Smooth muscle cell (in vitro differentiated cells): ENCODE results near the gene RXRB. TPM values are rescaled to one million over a fixed set of nuclear protein-coding genes. Genes with fewer than 3 reads are reported as not detected.

ENCODE experiments used
- DNase-seq: peaks from one replicate; lab custom pipeline; 2025; ENCODE audit not compliant: unreplicated experiment; lab: John Stamatoyannopoulos, UW
- H2AFZ ChIP-seq: fragments of 200-600 bp; sonication (generic); 2 replicates; pipeline ENCODE4 v1.6.0; 2016; ENCODE audit warnings: antibody characterized with exemption, low read depth, mild to moderate bottlenecking
- H3F3A ChIP-seq: fragments of 200-600 bp; sonication (generic); 2 replicates; pipeline ENCODE4 v1.6.0; 2017; ENCODE audit warnings: antibody characterized with exemption, low read depth
- H3K27ac ChIP-seq: fragments of 200-600 bp; sonication (generic); 2 replicates; pipeline ENCODE4 v1.5.1; 2016; ENCODE audit warnings: low read depth, mild to moderate bottlenecking
- H3K27me3 ChIP-seq: fragments of 200-600 bp; sonication (generic); 2 replicates; pipeline ENCODE4 v1.6.1; 2016; ENCODE audit warnings: low read depth, mild to moderate bottlenecking
- H3K36me3 ChIP-seq: fragments of 200-600 bp; sonication (generic); 2 replicates; pipeline ENCODE4 v1.5.1; 2016; ENCODE audit warnings: low read depth
- H3K4me1 ChIP-seq: fragments of 200-600 bp; sonication (generic); 2 replicates; pipeline ENCODE4 v1.5.1; 2016; ENCODE audit warnings: low read depth
- H3K4me2 ChIP-seq: fragments of 200-600 bp; sonication (generic); 2 replicates; pipeline ENCODE4 v1.6.0; 2016; ENCODE audit warnings: mild to moderate bottlenecking
- H3K4me3 ChIP-seq: fragments of 200-600 bp; sonication (generic); 2 replicates; pipeline ENCODE4 v1.5.1; 2016; ENCODE audit warnings: mild to moderate bottlenecking
- H3K79me2 ChIP-seq: fragments of 200-600 bp; sonication (generic); 2 replicates; pipeline ENCODE4 v1.6.0; 2016; ENCODE audit warnings: low read depth, mild to moderate bottlenecking
- H3K9ac ChIP-seq: fragments of 200-600 bp; sonication (generic); 2 replicates; pipeline ENCODE4 v1.6.0; 2016; ENCODE audit warnings: low read depth
- H3K9me3 ChIP-seq: fragments of 200-600 bp; sonication (generic); replicated peaks from 2 replicates; pipeline ENCODE4 v1.5.1; 2016; ENCODE audit warnings: low read depth
- H4K20me1 ChIP-seq: fragments of 200-600 bp; sonication (generic); 2 replicates; pipeline ENCODE4 v1.6.0; 2016; ENCODE audit warnings: low read depth
- CTCF ChIP-seq: fragments of 200-600 bp; sonication (generic); IDR thresholded peaks from 2 replicates; pipeline ENCODE4 v1.5.1; 2017; ENCODE audit warnings: borderline replicate concordance, mild to moderate bottlenecking, antibody characterized with exemption; ENCODE audit not compliant: insufficient read depth, poor library complexity, severe bottlenecking
- WGBS: methylation state at CpG from one replicate; pipeline ENCODE4 v1.1.7; 2016; ENCODE audit warnings: low lambda C conversion rate; 5-methylcytosine and 5-hydroxymethylcytosine counted together
- polyA plus RNA-seq: library from polyadenylated mRNA; unstranded; fragments of >200 nt; fragmentation: Nextera tagmentation; extraction: Ambion mirVana; gene quantifications from 2 replicates; pipeline ENCODE4 v1.2.1, GENCODE V29; 2016
- total RNA-seq: library from RNA; depleted of rRNA; stranded (reverse); fragments of >200 nt; gene quantifications from 2 replicates; pipeline ENCODE4 v1.2.3, GENCODE V29; 2014

Gene RXRB
- total and polyA plus RNA-seq, 2 experiments from 2014 or later = 25.7 to 28.2 TPM

GRCh38 chr6:33189625-33190448 lies 10.6 kb downstream of the RXRB start:
- H4K20me1 ChIP-seq = peaks cover 15% of the 10 kb centered on the region
- peaks cover 4% of the 10 kb centered on the region for H3F3A ChIP-seq
- DNase-seq = no peak
- no peak overlapping the region for H3K9ac ChIP-seq
- H2AFZ ChIP-seq = no peak overlapping the region
- no peak overlapping the region for H3K4me3 ChIP-seq
- no peaks in the 10 kb centered on the region for H3K9me3 ChIP-seq
- no peak overlapping the region for H3K27ac ChIP-seq
- no peak for TF ChIP-seq CTCF
- peaks cover 44% of the 10 kb centered on the region for H3K27me3 ChIP-seq
- no peaks in the 10 kb centered on the region for H3K79me2 ChIP-seq
- no peak overlapping the region for H3K4me2 ChIP-seq
- 82% methylated on average over 7 of the region's 7 CpGs for whole genome bisulfite sequencing
- peaks cover 10% of the 10 kb centered on the region for H3K4me1 ChIP-seq
- H3K36me3 ChIP-seq = no peaks in the 10 kb centered on the region

DNA sequence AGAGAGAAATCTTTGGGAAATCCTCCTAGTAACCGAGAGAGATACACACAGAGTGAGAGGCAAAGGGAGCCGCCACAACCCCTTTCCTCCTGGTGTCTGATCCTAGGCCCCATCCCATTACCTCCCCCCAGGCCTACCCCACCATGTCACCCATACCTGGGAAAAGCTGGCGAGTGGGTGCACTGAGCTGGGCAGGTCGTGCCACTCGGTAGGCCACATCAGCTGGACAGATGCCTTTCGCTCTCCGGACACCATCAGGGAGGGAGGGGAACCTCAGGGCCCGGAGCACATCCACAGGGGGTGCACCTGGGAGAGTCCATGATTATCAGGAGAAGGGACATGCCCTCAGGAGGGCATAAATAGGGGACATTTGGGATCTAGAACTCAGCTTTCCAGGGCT lies 11.3 kb downstream of the RXRB start:
- Histone ChIP-seq H3K4me2 (no peak overlapping the region), H3K27ac (no peak overlapping the region), H3K9ac (no peak overlapping the region), H3K4me1 (peaks cover 10% of the 10 kb centered on the region), H3F3A (peaks cover 4% of the 10 kb centered on the region), H2AFZ (no peak overlapping the region), H3K4me3 (no peak overlapping the region), H3K9me3 (no peaks in the 10 kb centered on the region), H4K20me1 (peaks cover 8% of the 10 kb centered on the region), H3K36me3 (no peaks in the 10 kb centered on the region), H3K27me3 (peaks cover 44% of the 10 kb centered on the region), H3K79me2 (no peaks in the 10 kb centered on the region)
- WGBS = 91% methylated on average over 8 of the region's 8 CpGs
- no peak for DNase-seq
- no peak for TF ChIP-seq CTCF

DNA sequence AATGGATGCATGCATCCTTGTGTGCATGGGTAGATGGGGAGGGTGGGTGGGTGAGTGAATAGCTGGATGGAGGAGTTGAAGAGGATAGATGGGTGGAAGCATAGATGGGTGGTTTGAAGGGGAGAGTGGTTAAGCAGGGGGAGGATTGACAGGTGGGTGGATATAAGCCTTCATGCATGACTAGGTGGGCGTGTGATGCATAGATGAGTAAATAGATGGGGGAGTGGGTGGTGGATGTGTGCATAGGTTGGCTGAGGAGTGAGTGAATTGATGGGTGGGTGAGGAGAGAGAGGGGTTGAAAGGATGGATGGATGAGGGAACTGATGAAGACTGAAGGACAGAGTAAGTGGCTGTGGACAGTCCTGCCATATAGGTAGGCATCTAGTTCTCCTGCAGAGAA lies 12.7 kb downstream of the RXRB start:
- H3K9me3 ChIP-seq = no peaks in the 10 kb centered on the region
- H2AFZ ChIP-seq = no peak overlapping the region
- no peak overlapping the region for H3K4me2 ChIP-seq
- H3K27me3 ChIP-seq = peaks cover 42% of the 10 kb centered on the region
- DNase-seq = no peak
- TF ChIP-seq CTCF = no peak
- 86% methylated on average over 1 of the region's 1 CpG for WGBS
- no peak overlapping the region for H3K27ac ChIP-seq
- peaks cover 9% of the 10 kb centered on the region for H3K4me1 ChIP-seq
- H3K4me3 ChIP-seq = no peak overlapping the region
- peaks cover 4% of the 10 kb centered on the region for H3F3A ChIP-seq
- no peak overlapping the region for H3K9ac ChIP-seq
- no peaks in the 10 kb centered on the region for H3K36me3 ChIP-seq
- H4K20me1 ChIP-seq = no peaks in the 10 kb centered on the region
- H3K79me2 ChIP-seq = no peaks in the 10 kb centered on the region
